Activated CD8-positive, alpha-beta T cell treated with anti-CD3 and anti-CD28 coated beads for 36 hours (primary cell): ENCODE data around the gene HNRNPUL1. TPM values are rescaled to one million over a fixed set of nuclear protein-coding genes. Genes with fewer than 3 reads are reported as not detected.

ENCODE experiments used
- ATAC-seq: fragments of 200-7000 bp; cut with Tn5 transposase; one replicate; pipeline ENCODE4 v1.10.0; 2021; ENCODE audit warnings: mild to moderate bottlenecking, moderate library complexity
- CTCF ChIA-PET: fragments of 350-600 bp; sonication (Branson Sonifier 250); formaldehyde crosslinking; loops from one replicate; lab custom pipeline; 2021; ENCODE audit warnings: antibody characterized with exemption; lab: Charles Lee
- POLR2A ChIA-PET: fragments of 350-600 bp; sonication (Branson Sonifier 250); formaldehyde crosslinking; loops from one replicate; lab custom pipeline; 2021; ENCODE audit warnings: antibody characterized with exemption; lab: Charles Lee
- DNase-seq: peaks from one replicate; pipeline ENCODE4 v3.0.0-alpha.2; 2020
- H3K27ac Mint-ChIP-seq: one replicate; pipeline ENCODE4 v1.8.0; 2021; ENCODE audit warnings: mild to moderate bottlenecking, mixed read lengths
- H3K27me3 Mint-ChIP-seq: one replicate; pipeline ENCODE4 v1.8.0; 2021; ENCODE audit warnings: mixed read lengths
- H3K36me3 Mint-ChIP-seq: one replicate; pipeline ENCODE4 v1.8.0; 2021; ENCODE audit warnings: low read depth, mixed read lengths
- H3K4me1 Mint-ChIP-seq: one replicate; pipeline ENCODE4 v1.8.0; 2021; ENCODE audit warnings: low read depth, mixed read lengths
- H3K4me3 Mint-ChIP-seq: one replicate; pipeline ENCODE4 v1.8.0; 2021; ENCODE audit warnings: mild to moderate bottlenecking, moderate library complexity, mixed read lengths
- H3K9me3 Mint-ChIP-seq: one replicate; pipeline ENCODE4 v1.8.0; 2021; ENCODE audit warnings: mixed read lengths
- intact Hi-C: fragments of 100-400 bp; cut with micrococcal nuclease; formaldehyde crosslinking; loops from one replicate; pipeline ENCODE4 v1.10.0; 2022
- total RNA-seq, 2 experiments: library from RNA; stranded (reverse); gene quantifications; one replicate each; pipeline ENCODE4 v1.2.3, GENCODE V29; 2021
- TF ChIP-seq, protein P1 (sequence below): fragments of 200-600 bp; IDR thresholded peaks from one replicate; pipeline ENCODE4 v1.8.0; 2022; ENCODE audit warnings: antibody characterized with exemption, mild to moderate bottlenecking

HNRNPUL1 gene
- total RNA-seq, 2 experiments from 2014 or later: 257 to 259 TPM

- POLR2A ChIA-PET: interaction anchor here (0.6 to 14.9 kb wide), 18 partner anchors 10 to 908 kb away, joined by 3 to 179 read pairs (median 4); partner anchors contain the start of genes B9D2, HNRNPUL1 and TGFB1
- peak; percentile 60 for ATAC-seq
These were observed 44.4 kb downstream of the HNRNPUL1 start for GRCh38 chr19:41308450-41309179.

DNA sequence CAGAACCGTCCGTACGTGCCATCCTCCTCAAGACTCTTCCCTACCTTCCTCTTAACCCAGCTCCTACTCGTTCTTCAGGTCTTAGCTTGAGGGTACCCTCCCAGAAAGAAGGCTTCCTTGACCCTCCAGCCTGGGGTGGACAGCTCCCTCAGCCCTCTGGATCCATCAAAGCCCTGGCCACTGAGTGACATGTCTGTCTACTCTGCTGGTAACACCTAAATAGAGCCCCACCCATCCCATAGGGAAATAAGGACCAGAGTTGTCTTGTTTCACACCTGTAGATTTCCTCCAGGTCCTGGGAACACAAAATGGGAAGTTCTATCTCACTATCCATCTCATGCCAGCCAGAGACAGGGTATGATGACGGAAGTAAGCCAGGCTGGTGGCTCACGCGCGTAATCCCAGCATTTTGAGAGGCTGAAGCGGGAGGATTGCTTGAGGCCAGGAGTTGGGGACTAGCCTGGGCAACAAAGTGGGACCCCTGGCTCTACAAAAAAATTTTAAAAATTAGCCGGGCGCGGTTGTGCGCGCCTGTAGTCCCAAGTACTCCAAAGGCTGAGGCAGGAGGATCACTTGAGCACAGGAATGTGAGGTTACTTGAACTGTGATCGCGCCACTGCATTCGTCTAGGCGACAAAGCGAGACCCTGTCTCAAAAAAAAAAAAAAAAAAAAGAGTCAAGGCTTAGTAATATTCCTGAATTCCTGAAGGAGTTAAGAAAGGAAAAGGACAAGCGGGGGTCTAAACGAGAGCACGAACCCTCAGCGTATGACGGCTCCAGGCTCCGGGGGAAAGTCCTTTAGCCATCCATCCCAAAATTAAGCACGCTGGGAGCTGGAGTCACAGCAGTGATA lies 45.2 kb downstream of the HNRNPUL1 start:
- peak overlapping the region; percentile 98 for H3K4me3 Mint-ChIP-seq
- H3K9me3 Mint-ChIP-seq: no peaks in the 10 kb centered on the region
- no peak for ATAC-seq
- ChIA-PET CTCF (interaction anchor here (0.7 to 4.3 kb wide), 22 partner anchors 8 to 288 kb away, joined by 3 to 53 read pairs (median 5); partner anchors contain the start of gene HNRNPUL1), POLR2A (interaction anchor here (0.8 to 14.9 kb wide), 20 partner anchors 9 to 186 kb away, joined by 3 to 179 read pairs (median 4); partner anchors contain the start of genes B9D2, HNRNPUL1 and TGFB1)
- H3K4me1 Mint-ChIP-seq: peaks cover 69% of the 10 kb centered on the region
- TF ChIP-seq, protein P1, sequence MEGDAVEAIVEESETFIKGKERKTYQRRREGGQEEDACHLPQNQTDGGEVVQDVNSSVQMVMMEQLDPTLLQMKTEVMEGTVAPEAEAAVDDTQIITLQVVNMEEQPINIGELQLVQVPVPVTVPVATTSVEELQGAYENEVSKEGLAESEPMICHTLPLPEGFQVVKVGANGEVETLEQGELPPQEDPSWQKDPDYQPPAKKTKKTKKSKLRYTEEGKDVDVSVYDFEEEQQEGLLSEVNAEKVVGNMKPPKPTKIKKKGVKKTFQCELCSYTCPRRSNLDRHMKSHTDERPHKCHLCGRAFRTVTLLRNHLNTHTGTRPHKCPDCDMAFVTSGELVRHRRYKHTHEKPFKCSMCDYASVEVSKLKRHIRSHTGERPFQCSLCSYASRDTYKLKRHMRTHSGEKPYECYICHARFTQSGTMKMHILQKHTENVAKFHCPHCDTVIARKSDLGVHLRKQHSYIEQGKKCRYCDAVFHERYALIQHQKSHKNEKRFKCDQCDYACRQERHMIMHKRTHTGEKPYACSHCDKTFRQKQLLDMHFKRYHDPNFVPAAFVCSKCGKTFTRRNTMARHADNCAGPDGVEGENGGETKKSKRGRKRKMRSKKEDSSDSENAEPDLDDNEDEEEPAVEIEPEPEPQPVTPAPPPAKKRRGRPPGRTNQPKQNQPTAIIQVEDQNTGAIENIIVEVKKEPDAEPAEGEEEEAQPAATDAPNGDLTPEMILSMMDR: no peak
- intact Hi-C loops: loop anchor here (2.0 to 5.0 kb wide), 3 partner anchors 43 to 107 kb away; partner anchors contain the start of gene TGFB1
- H3K27ac Mint-ChIP-seq: peak overlapping the region; percentile 98
- H3K36me3 Mint-ChIP-seq: peaks cover 55% of the 10 kb centered on the region
- H3K27me3 Mint-ChIP-seq: no peaks in the 10 kb centered on the region
- peak; percentile 10 for DNase-seq

More at GRCh38 chr19:41308450-41309179, 44.4 kb downstream of the HNRNPUL1 start:
- peaks cover 77% of the 10 kb centered on the region for H3K4me1 Mint-ChIP-seq
- H3K36me3 Mint-ChIP-seq: peaks cover 58% of the 10 kb centered on the region
- no peaks in the 10 kb centered on the region for H3K9me3 Mint-ChIP-seq
- no peaks in the 10 kb centered on the region for H3K27me3 Mint-ChIP-seq
- intact Hi-C loops: loop anchor here (2.0 to 5.0 kb wide), 3 partner anchors 44 to 106 kb away; partner anchors contain the start of gene TGFB1
- CTCF ChIA-PET: interaction anchor here (0.7 to 4.3 kb wide), 28 partner anchors 8 to 288 kb away, joined by 3 to 53 read pairs (median 4); partner anchors contain the start of genes B9D2 and HNRNPUL1
- TF ChIP-seq, protein P1: peak; percentile 87
- H3K4me3 Mint-ChIP-seq: peak overlapping the region; percentile 98
- DNase-seq: peak; percentile 96
- peak overlapping the region; percentile 98 for H3K27ac Mint-ChIP-seq

DNA sequence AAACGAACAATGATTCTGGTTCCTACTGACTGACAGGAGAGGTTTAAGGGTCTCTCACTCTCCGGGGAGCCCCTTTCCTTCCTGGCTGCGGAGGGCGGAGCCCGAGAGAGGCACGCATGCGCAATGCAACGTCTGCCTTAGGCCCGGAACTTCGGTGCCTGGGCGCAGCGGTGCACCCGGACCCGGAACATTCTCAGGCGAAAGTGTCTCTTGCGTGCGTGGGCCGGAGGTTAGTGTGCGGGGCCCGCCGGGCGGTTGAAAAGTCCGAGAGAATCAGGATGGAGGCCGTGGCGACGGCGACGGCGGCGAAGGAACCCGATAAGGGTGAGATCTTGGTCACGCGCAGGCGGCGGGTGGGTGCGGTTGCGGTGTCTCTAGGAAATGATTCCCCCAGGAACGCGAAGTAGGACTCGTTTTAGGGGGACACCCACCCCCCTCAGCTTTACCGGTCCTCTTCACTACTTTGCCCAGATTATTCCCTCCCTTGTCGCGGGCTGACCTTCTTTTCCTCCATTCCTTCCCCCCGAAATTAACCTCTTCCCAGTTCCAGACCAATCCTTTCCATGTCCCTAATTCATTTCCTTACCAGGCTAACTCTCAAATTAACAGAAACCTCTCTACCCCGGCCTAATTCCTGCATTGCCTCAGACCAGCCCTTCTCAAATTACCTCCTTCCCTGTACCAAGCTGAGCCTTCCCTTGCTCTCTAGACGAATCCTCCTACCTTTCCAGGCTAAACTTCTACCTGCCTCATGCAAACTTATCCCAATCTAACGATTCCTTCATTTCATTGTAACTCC lies 46.1 kb downstream of the HNRNPUL1 start, which contains the start of gene CCDC97:
Gene CCDC97 (plus strand): TSS at position 140 of the 799 bp plus-strand sequence. CDS start 139 bp downstream, at position 279.
- peak; percentile 90 for DNase-seq

GRCh38 chr19:41311072-41311471 lies 46.9 kb downstream of the HNRNPUL1 start:
- CTCF ChIA-PET: interaction anchor here (1.1 kb wide), 1 partner anchor 11 kb away, joined by 3 read pairs; no protein-coding TSS in a partner anchor

More for the DNA sequence above, 46.1 kb downstream of the HNRNPUL1 start, which contains the start of gene CCDC97:
- H3K27ac Mint-ChIP-seq: peak within 1 kb of the TSS; percentile 98
- intact Hi-C loops: no loop called here
- no peaks in the 10 kb centered on the region for H3K27me3 Mint-ChIP-seq
- TF ChIP-seq, protein P1: no peak
- ATAC-seq: peak; percentile 72
- ChIA-PET CTCF (interaction anchor here (1.1 to 4.3 kb wide), 3 partner anchors 12 to 106 kb away, joined by 3 to 53 read pairs (median 28); partner anchors contain the start of gene HNRNPUL1), POLR2A (interaction anchor here (1.0 to 14.9 kb wide), 12 partner anchors 8 to 46 kb away, joined by 3 to 179 read pairs (median 5); partner anchors contain the start of genes HNRNPUL1 and TGFB1)
- peaks cover 48% of the 10 kb centered on the region for H3K36me3 Mint-ChIP-seq
- peaks cover 61% of the 10 kb centered on the region for H3K4me1 Mint-ChIP-seq
- H3K9me3 Mint-ChIP-seq: no peaks in the 10 kb centered on the region
- peak within 1 kb of the TSS; percentile 98 for H3K4me3 Mint-ChIP-seq

More at GRCh38 chr19:41311072-41311471, 46.9 kb downstream of the HNRNPUL1 start:
- peaks cover 54% of the 10 kb centered on the region for H3K4me1 Mint-ChIP-seq
- DNase-seq (no peak), ATAC-seq (no peak)
- peaks cover 46% of the 10 kb centered on the region for H3K36me3 Mint-ChIP-seq
- intact Hi-C loops: no loop called here
- H3K27ac Mint-ChIP-seq: peak overlapping the region; percentile 98
- no peaks in the 10 kb centered on the region for H3K27me3 Mint-ChIP-seq
- peak overlapping the region; percentile 98 for H3K4me3 Mint-ChIP-seq
- TF ChIP-seq, protein P1: no peak
- no peaks in the 10 kb centered on the region for H3K9me3 Mint-ChIP-seq
- POLR2A ChIA-PET: interaction anchor here (1.4 to 4.0 kb wide), 6 partner anchors 11 to 40 kb away, joined by 4 to 39 read pairs (median 17); partner anchors contain the start of gene TGFB1
